IPS-18a (cell line): Measurements from ENCODE around the gene CHST3.

ENCODE experiments used
- H3K27ac ChIP-seq: one replicate; pipeline ENCODE4 v1.5.1; 2013; ENCODE audit warnings: low read length
- H3K27me3 ChIP-seq: one replicate; pipeline ENCODE4 v1.6.1; 2013; ENCODE audit warnings: mild to moderate bottlenecking, low read length; ENCODE audit not compliant: control insufficient read depth, insufficient read depth
- H3K36me3 ChIP-seq: one replicate; pipeline ENCODE4 v1.6.1; 2013; ENCODE audit warnings: low read depth, low read length; ENCODE audit not compliant: control insufficient read depth
- H3K4me1 ChIP-seq: one replicate; pipeline ENCODE4 v1.6.1; 2013; ENCODE audit warnings: low read depth, low read length; ENCODE audit not compliant: control insufficient read depth
- H3K4me3 ChIP-seq: one replicate; pipeline ENCODE4 v1.5.1; 2013; ENCODE audit warnings: low read length
- H3K9ac ChIP-seq: one replicate; pipeline ENCODE4 v1.6.1; 2013; ENCODE audit warnings: mild to moderate bottlenecking, low read length, moderate library complexity
- H3K9me3 ChIP-seq: one replicate; pipeline ENCODE4 v1.6.1; 2013; ENCODE audit warnings: low read depth, low read length; ENCODE audit not compliant: control insufficient read depth

The CHST3 gene

GRCh38 chr10:71969929-71970328 is 5.7 kb downstream of the CHST3 start:
- Histone ChIP-seq H3K27ac (no peak overlapping the region), H3K36me3 (no peaks in the 10 kb centered on the region), H3K9ac (no peak overlapping the region), H3K9me3 (no peaks in the 10 kb centered on the region), H3K27me3 (peaks cover 16% of the 10 kb centered on the region), H3K4me1 (peaks cover 9% of the 10 kb centered on the region), H3K4me3 (no peak overlapping the region)

- Histone ChIP-seq H3K9ac (no peak overlapping the region), H3K27ac (no peak overlapping the region), H3K36me3 (no peaks in the 10 kb centered on the region), H3K4me1 (peaks cover 5% of the 10 kb centered on the region), H3K4me3 (no peak overlapping the region), H3K27me3 (peaks cover 12% of the 10 kb centered on the region), H3K9me3 (no peaks in the 10 kb centered on the region)
Measured at GRCh38 chr10:71970331-71970730, 6.1 kb downstream of the CHST3 start.

DNA sequence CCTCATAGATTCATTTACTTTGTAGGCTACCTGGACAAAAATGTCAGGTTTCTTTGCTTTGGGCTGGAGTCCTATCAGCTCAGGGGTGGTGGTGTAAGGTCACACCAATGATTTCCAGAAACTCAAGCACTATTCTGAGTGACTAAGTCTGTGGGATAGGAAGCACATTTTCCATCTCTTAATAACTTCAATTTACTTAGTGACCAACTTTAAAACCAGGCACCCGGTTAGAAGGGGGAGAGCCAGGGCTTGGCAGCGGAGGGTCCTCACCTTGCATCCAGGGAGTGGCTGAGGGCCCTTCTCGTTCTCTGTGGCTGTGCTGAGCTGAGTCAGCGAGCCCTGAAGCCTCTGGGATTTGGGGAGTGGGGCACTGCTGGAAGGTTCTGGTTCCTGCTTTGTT is 6.7 kb downstream of the CHST3 start:
- no peaks in the 10 kb centered on the region for H3K4me1 ChIP-seq

GRCh38 chr10:71971311-71971731 is 7.1 kb downstream of the CHST3 start:
- Histone ChIP-seq H3K4me3 (no peak overlapping the region), H3K36me3 (no peaks in the 10 kb centered on the region), H3K9ac (no peak overlapping the region), H3K4me1 (no peaks in the 10 kb centered on the region), H3K9me3 (no peaks in the 10 kb centered on the region), H3K27ac (no peak overlapping the region), H3K27me3 (peaks cover 3% of the 10 kb centered on the region)

More for the DNA sequence above, 6.7 kb downstream of the CHST3 start:
- Histone ChIP-seq H3K4me3 (no peak overlapping the region), H3K9ac (no peak overlapping the region), H3K36me3 (no peaks in the 10 kb centered on the region), H3K27ac (no peak overlapping the region), H3K27me3 (peaks cover 7% of the 10 kb centered on the region), H3K9me3 (no peaks in the 10 kb centered on the region)

- H3K27me3 ChIP-seq: no peaks in the 10 kb centered on the region
- no peaks in the 10 kb centered on the region for H3K4me1 ChIP-seq
- no peaks in the 10 kb centered on the region for H3K36me3 ChIP-seq
- H3K4me3 ChIP-seq: no peak overlapping the region
- no peak overlapping the region for H3K27ac ChIP-seq
- no peak overlapping the region for H3K9ac ChIP-seq
- no peaks in the 10 kb centered on the region for H3K9me3 ChIP-seq
Measured at GRCh38 chr10:71971769-71972555, 7.8 kb downstream of the CHST3 start.

- no peak overlapping the region for H3K27ac ChIP-seq
- H3K36me3 ChIP-seq: no peaks in the 10 kb centered on the region
- no peak overlapping the region for H3K4me3 ChIP-seq
- H3K4me1 ChIP-seq: no peaks in the 10 kb centered on the region
- H3K9me3 ChIP-seq: no peaks in the 10 kb centered on the region
- no peak overlapping the region for H3K9ac ChIP-seq
- H3K27me3 ChIP-seq: no peaks in the 10 kb centered on the region
Measured at GRCh38 chr10:71972746-71973695, 8.8 kb downstream of the CHST3 start.

- Histone ChIP-seq H3K4me1 (peaks cover 3% of the 10 kb centered on the region), H3K9me3 (no peaks in the 10 kb centered on the region), H3K27ac (no peak overlapping the region), H3K9ac (no peak overlapping the region), H3K4me3 (no peak overlapping the region), H3K36me3 (no peaks in the 10 kb centered on the region), H3K27me3 (no peaks in the 10 kb centered on the region)
Measured at GRCh38 chr10:71973777-71974488, 9.7 kb downstream of the CHST3 start.

- no peak overlapping the region for H3K9ac ChIP-seq
Measured at GRCh38 chr10:71974489-71975021, 10.4 kb downstream of the CHST3 start.

DNA sequence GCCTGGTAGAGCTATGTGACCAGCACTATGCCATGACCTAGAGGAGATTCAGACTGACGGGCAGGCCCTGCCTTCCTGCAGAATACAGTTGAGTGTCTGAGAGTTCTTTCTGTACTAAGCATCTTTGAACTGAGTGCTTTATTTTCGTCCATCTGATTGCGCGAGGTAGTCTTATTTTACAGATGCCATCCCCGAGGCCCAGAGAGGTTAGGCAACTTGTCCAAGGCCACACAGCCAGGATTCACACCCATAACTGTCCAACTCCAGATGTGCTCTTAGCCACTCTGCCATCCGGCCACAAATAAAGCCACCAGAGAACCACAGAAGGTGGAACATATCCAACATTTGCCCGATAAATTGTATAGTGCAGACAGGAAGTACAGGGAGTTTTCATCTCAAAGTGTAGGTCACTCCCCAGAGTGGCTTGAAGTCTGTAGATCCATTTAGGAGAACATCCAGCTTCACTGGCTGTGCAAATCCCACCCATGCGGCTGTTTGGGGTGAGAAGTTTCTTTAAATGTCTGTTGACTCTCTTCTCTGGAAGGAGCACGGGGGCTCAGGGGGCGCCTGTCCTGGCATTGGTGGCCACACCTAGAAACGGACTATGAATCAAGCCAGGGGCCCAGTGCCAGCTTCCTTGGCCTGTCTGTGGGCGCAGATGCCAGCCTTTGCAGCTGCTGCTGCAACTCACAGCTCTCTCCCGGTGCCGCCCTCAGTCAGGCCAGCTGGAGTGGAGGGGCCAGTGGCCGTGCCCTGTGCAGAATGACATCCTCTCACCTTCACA is 11.1 kb downstream of the CHST3 start:
- Histone ChIP-seq H3K27ac (no peak overlapping the region), H3K9me3 (no peaks in the 10 kb centered on the region), H3K4me3 (no peak overlapping the region), H3K4me1 (peaks cover 4% of the 10 kb centered on the region), H3K27me3 (no peaks in the 10 kb centered on the region), H3K9ac (no peak overlapping the region), H3K36me3 (no peaks in the 10 kb centered on the region)

More at GRCh38 chr10:71974489-71975021, 10.4 kb downstream of the CHST3 start:
- Histone ChIP-seq H3K27ac (no peak overlapping the region), H3K4me1 (peaks cover 4% of the 10 kb centered on the region), H3K4me3 (no peak overlapping the region), H3K9me3 (no peaks in the 10 kb centered on the region), H3K36me3 (no peaks in the 10 kb centered on the region), H3K27me3 (no peaks in the 10 kb centered on the region)

- Histone ChIP-seq H3K4me1 (peaks cover 7% of the 10 kb centered on the region), H3K27ac (no peak overlapping the region)
Measured at GRCh38 chr10:71975871-71976725, 11.9 kb downstream of the CHST3 start.

More at GRCh38 chr10:71975871-71976725, 11.9 kb downstream of the CHST3 start:
- Histone ChIP-seq H3K9me3 (no peaks in the 10 kb centered on the region), H3K27me3 (no peaks in the 10 kb centered on the region), H3K9ac (no peak overlapping the region), H3K4me3 (no peak overlapping the region), H3K36me3 (no peaks in the 10 kb centered on the region)
